T-cell (primary cell): ENCODE results near the gene RAB14. TPM values are rescaled to one million over a fixed set of nuclear protein-coding genes. Genes with fewer than 3 reads are reported as not detected.
A peak's percentile ranks its signal among the peaks of the same experiment; 100 is the strongest.

ENCODE experiments used
- ATAC-seq, 4 experiments: fragments of 200-7000 bp in 3 of 4; fragments of 150-1000 bp in 1 of 4; cut with Tn5 transposase; replicated peaks in 1 of 4; 1 replicate in 3 of 4; 2 replicates in 1 of 4; pipeline ENCODE4 v1.10.0; 2021; ENCODE audit warnings: moderate library complexity in 3 of 4, mild to moderate bottlenecking in 2 of 4, moderate number of reproducible peaks in 1 of 4
- CTCF ChIA-PET, 2 donors: fragments of 300-600 bp; sonication (Branson Sonifier 250); formaldehyde crosslinking; loops; one replicate each; lab custom pipeline; 2022; ENCODE audit warnings: antibody characterized with exemption in 2 of 2; lab: Charles Lee
- POLR2A ChIA-PET, 2 donors: fragments of 300-600 bp; sonication (Branson Sonifier 250); formaldehyde crosslinking; loops; one replicate each; lab custom pipeline; 2022; ENCODE audit warnings: antibody characterized with exemption in 2 of 2; lab: Charles Lee
- DNase-seq, 35 experiments: peaks; one replicate each; pipeline versions ENCODE4 v3.0.0 to v3.0.0-alpha.2; 2013 to 2023
- H3K27ac ChIP-seq: one replicate; pipeline ENCODE4 v1.5.1; 2013; ENCODE audit warnings: low read length
- H3K27me3 ChIP-seq, 2 experiments: replicated peaks in 1 of 2; 1 replicate in 1 of 2; 2 replicates in 1 of 2; pipeline versions ENCODE4 v1.6.1 to v1.7.0; 2013; ENCODE audit warnings: low read length in 1 of 2, mixed read lengths in 1 of 2; ENCODE audit not compliant: control insufficient read depth in 2 of 2, insufficient read depth in 2 of 2; ENCODE audit errors: extremely low read depth in 1 of 2
- H3K36me3 ChIP-seq, 2 donors: 1 replicate in 1 of 2; 2 replicates in 1 of 2; pipeline versions ENCODE4 v1.6.1 to v1.7.0; 2013; ENCODE audit warnings: low read length in 1 of 2; ENCODE audit not compliant: control insufficient read depth in 2 of 2, insufficient read depth in 1 of 2; ENCODE audit errors: extremely low read depth in 1 of 2
- H3K4me1 ChIP-seq, 2 experiments: 1 replicate in 1 of 2; 2 replicates in 1 of 2; pipeline versions ENCODE4 v1.6.1 to v1.7.0; 2013; ENCODE audit warnings: low read length in 2 of 2, mixed read lengths in 1 of 2; ENCODE audit not compliant: insufficient read depth in 2 of 2, control insufficient read depth in 1 of 2; ENCODE audit errors: extremely low read depth in 1 of 2
- H3K4me3 ChIP-seq, 2 donors: 1 replicate in 1 of 2; 2 replicates in 1 of 2; pipeline versions ENCODE4 v1.5.1 to v1.7.0; 2013; ENCODE audit warnings: mild to moderate bottlenecking in 2 of 2, low read length in 1 of 2, moderate library complexity in 1 of 2; ENCODE audit not compliant: control insufficient read depth in 1 of 2; ENCODE audit errors: extremely low read depth in 1 of 2
- H3K9me3 ChIP-seq: 2 replicates; pipeline ENCODE4 v1.7.0; 2013
- H3K27ac Mint-ChIP-seq, 2 donors: one replicate each; pipeline ENCODE4 v1.8.0; 2020 to 2021; ENCODE audit warnings: mild to moderate bottlenecking in 2 of 2, mixed read lengths in 2 of 2
- H3K27me3 Mint-ChIP-seq, 2 donors: one replicate each; pipeline ENCODE4 v1.8.0; 2021 to 2022; ENCODE audit warnings: mixed read lengths in 2 of 2
- H3K36me3 Mint-ChIP-seq: one replicate; pipeline ENCODE4 v1.8.0; 2021; ENCODE audit warnings: mixed read lengths
- H3K4me1 Mint-ChIP-seq, 3 donors: one replicate each; pipeline ENCODE4 v1.8.0; 2020 to 2022; ENCODE audit warnings: mixed read lengths in 3 of 3, mild to moderate bottlenecking in 1 of 3
- H3K4me3 Mint-ChIP-seq, 3 donors: one replicate each; pipeline ENCODE4 v1.8.0; 2020 to 2022; ENCODE audit warnings: mild to moderate bottlenecking in 3 of 3, mixed read lengths in 3 of 3, moderate library complexity in 3 of 3
- H3K9me3 Mint-ChIP-seq, 3 donors: one replicate each; pipeline ENCODE4 v1.8.0; 2020 to 2022; ENCODE audit warnings: mixed read lengths in 3 of 3
- WGBS: methylation state at CpG from one replicate; pipeline ENCODE4 v1.1.5; 2013; ENCODE audit warnings: missing lambda C conversion rate; ENCODE audit not compliant: insufficient coverage; 5-methylcytosine and 5-hydroxymethylcytosine counted together
- total RNA-seq, 35 experiments: library from RNA in 6 of 35; stranded (reverse) in 6 of 35; fragments of 120-200 nt in 1 of 35; gene quantifications; one replicate each; pipeline versions ENCODE4 v1.2.1 to v1.2.4 and lab custom pipeline; 2013 to 2026

The RAB14 gene
- total RNA-seq, 5 donors from 2014 or later (not counting 1 experiment from before 2014, with no cell fraction given) = 42.4 to 56.6 (median 50.5) TPM

GRCh38 chr9:121216271-121216805 is 14.7 kb upstream of the RAB14 start:
- POLR2A ChIA-PET = no interaction called here
- Mint-ChIP-seq H3K4me1 (peaks cover 5 to 7% (median 6%) of the 10 kb centered on the region in 3 donors), H3K9me3 (no peaks in the 10 kb centered on the region), H3K4me3 (no peak overlapping the region), H3K36me3 (peaks cover 15% of the 10 kb centered on the region), H3K27me3 (no peaks in the 10 kb centered on the region), H3K27ac (no peak overlapping the region)
- 79% methylated on average over 1 of the region's 3 CpGs for WGBS
- Histone ChIP-seq H3K27ac (no peak overlapping the region), H3K4me1 (peaks cover 0 to 7% of the 10 kb centered on the region in 2 experiments), H3K27me3 (no peaks in the 10 kb centered on the region), H3K9me3 (no peaks in the 10 kb centered on the region), H3K4me3 (no peak overlapping the region), H3K36me3 (peaks cover 0 to 4% of the 10 kb centered on the region in 2 donors)
- DNase-seq (no peak), ATAC-seq (no peak)
- CTCF ChIA-PET = interaction anchor here in 1 of 2 donors (0.6 to 0.8 kb wide), 2 partner anchors 30 to 384 kb away, joined by 3 to 5 read pairs; no protein-coding TSS in a partner anchor

DNA sequence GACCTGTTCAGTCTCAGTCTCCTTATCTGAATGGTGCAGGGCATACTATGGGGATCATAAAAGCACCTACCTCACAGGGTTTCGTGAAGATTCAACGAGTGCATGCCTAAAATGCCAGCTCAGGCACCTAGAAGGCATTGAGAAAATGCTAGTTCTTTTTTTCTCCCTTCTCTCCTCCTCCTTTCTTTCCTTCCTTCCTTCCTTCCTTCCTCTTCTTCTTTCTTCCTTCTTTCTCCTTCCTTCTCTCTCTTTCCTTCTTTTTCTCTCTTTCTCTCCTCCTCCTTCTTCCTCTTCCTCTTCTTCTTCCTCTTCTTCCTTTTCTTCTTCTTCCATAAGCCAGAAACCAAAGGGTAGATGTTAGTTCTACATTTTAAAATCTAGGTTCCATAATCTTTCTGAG is 12.3 kb upstream of the RAB14 start:
- no peak overlapping the region for H3K27ac ChIP-seq
- Mint-ChIP-seq H3K4me1 (peaks cover 5 to 7% (median 6%) of the 10 kb centered on the region in 3 donors), H3K9me3 (no peaks in the 10 kb centered on the region), H3K27ac (no peak overlapping the region), H3K36me3 (peaks cover 10% of the 10 kb centered on the region), H3K27me3 (no peaks in the 10 kb centered on the region), H3K4me3 (no peak overlapping the region)
- WGBS = 93% methylated on average over 2 of the region's 2 CpGs
- no peaks in the 10 kb centered on the region for H3K27me3 ChIP-seq
- H3K4me3 ChIP-seq = no peak overlapping the region
- H3K4me1 ChIP-seq = peaks cover 0 to 7% of the 10 kb centered on the region in 2 experiments
- DNase-seq = no peak
- ATAC-seq = no peak
- CTCF ChIA-PET = interaction anchor here in 1 of 2 donors (1.0 to 1.6 kb wide), 3 partner anchors 28 to 458 kb away, joined by 3 read pairs; no protein-coding TSS in a partner anchor
- peaks cover 2 to 4% of the 10 kb centered on the region in 2 donors for H3K36me3 ChIP-seq
- no peaks in the 10 kb centered on the region for H3K9me3 ChIP-seq
- POLR2A ChIA-PET = no interaction called here

GRCh38 chr9:121213136-121213806 is 11.6 kb upstream of the RAB14 start:
- peaks cover 2 to 4% of the 10 kb centered on the region in 2 donors for H3K36me3 ChIP-seq
- peaks cover 10% of the 10 kb centered on the region for H3K36me3 Mint-ChIP-seq
- peaks cover 0 to 7% of the 10 kb centered on the region in 2 experiments for H3K4me1 ChIP-seq
- no peaks in the 10 kb centered on the region for H3K27me3 ChIP-seq
- 22% methylated on average over 8 of the region's 9 CpGs for WGBS
- H3K9me3 Mint-ChIP-seq = no peaks in the 10 kb centered on the region
- H3K27me3 Mint-ChIP-seq = no peaks in the 10 kb centered on the region
- no peaks in the 10 kb centered on the region for H3K9me3 ChIP-seq
- H3K27ac ChIP-seq = no peak overlapping the region
- peak in 3 of 4 experiments; percentile 63 to 75 (median 68) for ATAC-seq
- H3K4me3 Mint-ChIP-seq = no peak overlapping the region
- peaks cover 5 to 11% (median 7%) of the 10 kb centered on the region in 3 donors for H3K4me1 Mint-ChIP-seq
- H3K27ac Mint-ChIP-seq = no peak overlapping the region
- ChIA-PET POLR2A (interaction anchor here in 1 of 2 donors (0.6 kb wide), 1 partner anchor 460 kb away, joined by 4 read pairs; no protein-coding TSS in a partner anchor), CTCF (interaction anchor here (0.5 to 1.6 kb wide), 7 partner anchors 27 to 692 kb away, joined by 3 to 6 read pairs (median 3); no protein-coding TSS in a partner anchor)
- H3K4me3 ChIP-seq = no peak overlapping the region
- peak in 34 of 35 experiments; percentile 14 to 75 (median 46) for DNase-seq

DNA sequence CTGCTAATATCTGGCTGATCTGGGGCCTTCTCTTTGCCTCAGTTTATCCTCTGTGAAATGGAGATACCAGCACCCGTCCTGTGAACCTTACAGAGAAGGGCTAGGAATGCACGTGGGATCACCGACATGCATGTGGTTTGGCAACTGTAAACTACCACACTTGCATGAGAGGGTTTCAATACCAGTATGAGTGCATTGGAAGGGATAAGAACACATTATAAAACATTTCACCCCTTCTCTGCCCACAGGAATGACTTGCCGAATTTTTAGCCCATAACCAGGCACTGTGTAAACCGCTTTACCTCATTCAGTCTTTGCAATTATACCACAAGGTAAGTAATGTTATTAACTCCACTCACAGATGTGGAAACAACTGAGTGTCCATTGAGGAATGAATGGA is 8.9 kb upstream of the RAB14 start:
- no peak overlapping the region for H3K27ac Mint-ChIP-seq
- WGBS = 57% methylated on average over 1 of the region's 5 CpGs
- CTCF ChIA-PET = interaction anchor here in 1 of 2 donors (1.0 to 1.1 kb wide), 2 partner anchors 14 to 89 kb away, joined by 3 read pairs; no protein-coding TSS in a partner anchor

DNA sequence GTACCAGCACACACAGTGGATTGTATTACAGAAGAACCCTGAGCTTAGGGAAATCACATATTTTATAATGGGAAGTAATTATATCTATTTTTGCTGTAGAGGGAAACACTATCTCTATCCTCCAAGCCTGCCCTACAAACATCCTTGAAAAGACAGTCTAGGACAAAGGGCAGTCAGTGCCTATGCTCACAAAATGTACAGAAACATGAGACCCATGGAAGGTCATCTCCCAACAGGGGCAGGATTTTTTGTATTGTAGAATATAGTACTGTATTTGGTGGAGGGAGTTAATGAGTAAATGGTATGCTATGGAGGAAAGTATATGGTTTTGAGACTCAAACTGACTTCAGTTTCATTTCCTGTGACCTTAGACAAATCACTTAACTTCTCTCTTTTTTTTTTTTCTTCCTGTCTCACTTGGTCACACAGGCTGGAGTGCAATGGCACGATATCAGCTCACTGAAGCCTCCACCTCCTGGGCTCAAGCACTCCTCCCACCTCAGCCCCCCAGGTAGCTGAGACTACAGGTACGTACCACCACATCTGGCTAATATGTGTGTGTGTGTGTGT is 5.8 kb upstream of the RAB14 start:
- DNase-seq (no peak), ATAC-seq (peak in 3 of 4 experiments; percentile 55 to 69 (median 60))
- H3K27me3 Mint-ChIP-seq = no peaks in the 10 kb centered on the region
- ChIA-PET POLR2A (interaction anchor here (0.6 kb wide), 2 partner anchors 75 to 404 kb away, joined by 3 to 5 read pairs; no protein-coding TSS in a partner anchor), CTCF (interaction anchor here in 1 of 2 donors (0.6 kb wide), 1 partner anchor 131 kb away, joined by 4 read pairs; no protein-coding TSS in a partner anchor)
- H3K4me3 Mint-ChIP-seq = no peak overlapping the region
- no peak overlapping the region for H3K27ac ChIP-seq
- peaks cover 5 to 7% of the 10 kb centered on the region in 2 experiments for H3K4me1 ChIP-seq
- peaks cover 12 to 29% (median 19%) of the 10 kb centered on the region in 3 donors for H3K4me1 Mint-ChIP-seq
- H3K36me3 ChIP-seq = peaks cover 0 to 2% of the 10 kb centered on the region in 2 donors
- no peaks in the 10 kb centered on the region for H3K9me3 Mint-ChIP-seq
- H3K36me3 Mint-ChIP-seq = no peaks in the 10 kb centered on the region
- no peaks in the 10 kb centered on the region for H3K27me3 ChIP-seq
- no peak overlapping the region for H3K27ac Mint-ChIP-seq
- H3K4me3 ChIP-seq = no peak overlapping the region
- no peaks in the 10 kb centered on the region for H3K9me3 ChIP-seq
- WGBS = no CpG with 5 or more reads among the region's 2 CpGs

More for the DNA sequence above, 8.9 kb upstream of the RAB14 start:
- POLR2A ChIA-PET = no interaction called here
- ATAC-seq (no peak), DNase-seq (no peak)
- peaks cover 0 to 2% of the 10 kb centered on the region in 2 donors for H3K36me3 ChIP-seq
- H3K4me3 Mint-ChIP-seq = no peak overlapping the region
- H3K4me3 ChIP-seq = no peak overlapping the region
- H3K4me1 Mint-ChIP-seq = peaks cover 12 to 30% (median 25%) of the 10 kb centered on the region in 3 donors
- H3K9me3 ChIP-seq = no peaks in the 10 kb centered on the region
- H3K36me3 Mint-ChIP-seq = no peaks in the 10 kb centered on the region
- no peak overlapping the region for H3K27ac ChIP-seq
- H3K27me3 ChIP-seq = no peaks in the 10 kb centered on the region
- peaks cover 4 to 12% of the 10 kb centered on the region in 2 experiments for H3K4me1 ChIP-seq
- H3K27me3 Mint-ChIP-seq = no peaks in the 10 kb centered on the region
- H3K9me3 Mint-ChIP-seq = no peaks in the 10 kb centered on the region
